ENCODE measurements around the gene RNU6-8. TPM values are rescaled to one million over a fixed set of nuclear protein-coding genes. Genes with fewer than 3 reads are reported as not detected.

RNU6-8 gene
- total and polyA plus RNA-seq, 10 of the 15 experiments (the other 5 are each of a cell fraction or from before 2014, with no cell fraction given) = not detected

DNA sequence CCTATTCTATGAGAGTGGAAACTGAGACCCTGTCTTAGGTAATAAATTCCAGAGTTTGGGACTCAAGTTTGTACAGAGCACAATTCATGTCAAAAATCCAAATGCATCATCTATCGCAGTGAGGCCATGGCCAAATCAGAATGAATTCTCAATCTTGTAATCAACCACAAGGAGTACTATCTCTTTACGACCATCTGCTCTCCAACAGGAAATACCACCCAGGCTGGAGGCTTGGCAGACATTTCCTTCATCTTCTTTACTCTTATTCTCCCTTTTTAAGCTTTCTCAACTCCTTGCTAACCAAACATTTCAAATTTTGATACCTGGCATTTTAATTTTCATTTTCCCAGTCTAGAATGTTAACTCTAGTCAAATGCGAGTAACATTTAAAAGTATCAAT is 33.9 kb downstream of the RNU6-8 start:
- H2AFZ ChIP-seq (ENCODE audit: control insufficient read depth, low read depth, low read length) = no peak overlapping the region
- H4K20me1 ChIP-seq (ENCODE audit: control insufficient read depth, insufficient read depth) = no peaks in the 10 kb centered on the region
- H3K4me3 ChIP-seq = no peak overlapping the region
- TF ChIP-seq BMI1 (IDR thresholded peaks at IDR 0.05; ENCODE audit: borderline replicate concordance) (no peak), MTA2 (IDR thresholded peaks at IDR 0.05; ENCODE audit: low read depth) (no peak), CREM (IDR thresholded peaks at IDR 0.05; ENCODE audit: low read depth) (no peak), RFX5 (IDR thresholded peaks at IDR 0.05; ENCODE audit: low read depth, low read length) (no peak), SUPT20H (IDR thresholded peaks at IDR 0.05; ENCODE audit: borderline replicate concordance, control insufficient read depth, low read depth, low read length) (no peak), PAX8 (IDR thresholded peaks at IDR 0.05) (no peak), PML (IDR thresholded peaks at IDR 0.05; ENCODE audit: low read length) (no peak), IKZF2 (IDR thresholded peaks at IDR 0.05) (no peak), HDGF (IDR thresholded peaks at IDR 0.05) (no peak), SMAD5 (IDR thresholded peaks at IDR 0.05; ENCODE audit: low read depth) (no peak), NR2C1 (IDR thresholded peaks at IDR 0.05) (no peak), EED (IDR thresholded peaks at IDR 0.05; ENCODE audit: low read depth) (no peak), POU2F2 (IDR thresholded peaks at IDR 0.05; ENCODE audit: borderline replicate concordance, low read depth, low read length) (no peak), EZH2 (IDR thresholded peaks at IDR 0.05; ENCODE audit: borderline replicate concordance, control insufficient read depth, low read depth, low read length) (no peak), RBBP5 (conservative IDR thresholded peaks at IDR 0.05) (no peak)
- TF ChIP-seq, protein P1, sequence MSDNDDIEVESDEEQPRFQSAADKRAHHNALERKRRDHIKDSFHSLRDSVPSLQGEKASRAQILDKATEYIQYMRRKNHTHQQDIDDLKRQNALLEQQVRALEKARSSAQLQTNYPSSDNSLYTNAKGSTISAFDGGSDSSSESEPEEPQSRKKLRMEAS (IDR thresholded peaks at IDR 0.05; ENCODE audit: low read depth, low read length) = no peak
- TF ChIP-seq, protein P2, sequence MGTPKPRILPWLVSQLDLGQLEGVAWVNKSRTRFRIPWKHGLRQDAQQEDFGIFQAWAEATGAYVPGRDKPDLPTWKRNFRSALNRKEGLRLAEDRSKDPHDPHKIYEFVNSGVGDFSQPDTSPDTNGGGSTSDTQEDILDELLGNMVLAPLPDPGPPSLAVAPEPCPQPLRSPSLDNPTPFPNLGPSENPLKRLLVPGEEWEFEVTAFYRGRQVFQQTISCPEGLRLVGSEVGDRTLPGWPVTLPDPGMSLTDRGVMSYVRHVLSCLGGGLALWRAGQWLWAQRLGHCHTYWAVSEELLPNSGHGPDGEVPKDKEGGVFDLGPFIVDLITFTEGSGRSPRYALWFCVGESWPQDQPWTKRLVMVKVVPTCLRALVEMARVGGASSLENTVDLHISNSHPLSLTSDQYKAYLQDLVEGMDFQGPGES (IDR thresholded peaks at IDR 0.05) = no peak
- TF ChIP-seq, protein P3, sequence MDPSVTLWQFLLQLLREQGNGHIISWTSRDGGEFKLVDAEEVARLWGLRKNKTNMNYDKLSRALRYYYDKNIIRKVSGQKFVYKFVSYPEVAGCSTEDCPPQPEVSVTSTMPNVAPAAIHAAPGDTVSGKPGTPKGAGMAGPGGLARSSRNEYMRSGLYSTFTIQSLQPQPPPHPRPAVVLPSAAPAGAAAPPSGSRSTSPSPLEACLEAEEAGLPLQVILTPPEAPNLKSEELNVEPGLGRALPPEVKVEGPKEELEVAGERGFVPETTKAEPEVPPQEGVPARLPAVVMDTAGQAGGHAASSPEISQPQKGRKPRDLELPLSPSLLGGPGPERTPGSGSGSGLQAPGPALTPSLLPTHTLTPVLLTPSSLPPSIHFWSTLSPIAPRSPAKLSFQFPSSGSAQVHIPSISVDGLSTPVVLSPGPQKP (IDR thresholded peaks at IDR 0.05; ENCODE audit: low read depth, low read length) = no peak
- TF ChIP-seq, protein P4, sequence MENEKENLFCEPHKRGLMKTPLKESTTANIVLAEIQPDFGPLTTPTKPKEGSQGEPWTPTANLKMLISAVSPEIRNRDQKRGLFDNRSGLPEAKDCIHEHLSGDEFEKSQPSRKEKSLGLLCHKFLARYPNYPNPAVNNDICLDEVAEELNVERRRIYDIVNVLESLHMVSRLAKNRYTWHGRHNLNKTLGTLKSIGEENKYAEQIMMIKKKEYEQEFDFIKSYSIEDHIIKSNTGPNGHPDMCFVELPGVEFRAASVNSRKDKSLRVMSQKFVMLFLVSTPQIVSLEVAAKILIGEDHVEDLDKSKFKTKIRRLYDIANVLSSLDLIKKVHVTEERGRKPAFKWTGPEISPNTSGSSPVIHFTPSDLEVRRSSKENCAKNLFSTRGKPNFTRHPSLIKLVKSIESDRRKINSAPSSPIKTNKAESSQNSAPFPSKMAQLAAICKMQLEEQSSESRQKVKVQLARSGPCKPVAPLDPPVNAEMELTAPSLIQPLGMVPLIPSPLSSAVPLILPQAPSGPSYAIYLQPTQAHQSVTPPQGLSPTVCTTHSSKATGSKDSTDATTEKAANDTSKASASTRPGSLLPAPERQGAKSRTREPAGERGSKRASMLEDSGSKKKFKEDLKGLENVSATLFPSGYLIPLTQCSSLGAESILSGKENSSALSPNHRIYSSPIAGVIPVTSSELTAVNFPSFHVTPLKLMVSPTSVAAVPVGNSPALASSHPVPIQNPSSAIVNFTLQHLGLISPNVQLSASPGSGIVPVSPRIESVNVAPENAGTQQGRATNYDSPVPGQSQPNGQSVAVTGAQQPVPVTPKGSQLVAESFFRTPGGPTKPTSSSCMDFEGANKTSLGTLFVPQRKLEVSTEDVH (IDR thresholded peaks at IDR 0.05; ENCODE audit: low read depth, partially characterized antibody) = no peak
- ChIA-PET SMC1A (ENCODE audit: uncharacterized antibody, unreplicated experiment) (no interaction called here), POLR2A (no interaction called here), RAD21 (ENCODE audit: unreplicated experiment) (no interaction called here), CTCF (interaction anchor here (1.4 kb wide), 1 partner anchor 95 kb away, joined by 3 read pairs; no protein-coding TSS in a partner anchor)
- H3K36me3 ChIP-seq (ENCODE audit: control insufficient read depth in 2 of 2, insufficient read depth in 2 of 2, low read length in 1 of 2) = no peaks in the 10 kb centered on the region
- no peaks in the 10 kb centered on the region for H3K9me3 ChIP-seq (replicated peaks; ENCODE audit: control insufficient read depth, insufficient read depth, low read length)
- H3K4me2 ChIP-seq (ENCODE audit: control insufficient read depth, insufficient read depth) = no peak overlapping the region
- H3K4me1 ChIP-seq (ENCODE audit: control insufficient read depth, insufficient read depth, low read length) = no peaks in the 10 kb centered on the region; the same call in 1 of the 2 replicates
- H3K79me2 ChIP-seq (ENCODE audit: control insufficient read depth, insufficient read depth, low read length) = no peaks in the 10 kb centered on the region
- WGBS (ENCODE audit: insufficient coverage, insufficient replicate concordance, low lambda C conversion rate, missing lambda C conversion rate) = 61% methylated on average over 3 of the region's 3 CpGs
- intact Hi-C loops (cut with micrococcal nuclease; ENCODE audit: unreplicated experiment) (no loop called here), in situ Hi-C loops (cut with MboI) (no loop called here)
- no peaks in the 10 kb centered on the region for H3K27me3 ChIP-seq (replicated peaks in 1 of 2; ENCODE audit: control insufficient read depth in 2 of 2, insufficient read depth in 2 of 2, low read length in 1 of 2)
- FAIRE-seq = no peak
- no peak overlapping the region for H3K27ac ChIP-seq (ENCODE audit: control insufficient read depth, insufficient read depth)
- no peak for DNase-seq (ENCODE audit: low read depth, low spot score)
- no TSS peak for BruUV-seq (replicated peaks)
- H3K9ac ChIP-seq (ENCODE audit: control insufficient read depth, insufficient read depth, low read length) = no peak overlapping the region
- no peak for ATAC-seq

Data from GM12878 (cell line).